KOPT-K1 (cell line): Measurements from ENCODE around the gene ZBTB11.
"Not testable (repeated sequence)": the region's sequence is repeated elsewhere in the genome, so short reads cannot be mapped to it uniquely, and the experiment has no call there.

Experiments used
- H3K27ac ChIP-seq: fragments of 200-600 bp; sonication (generic); 2 replicates; pipeline ENCODE4 v1.5.1; 2016; ENCODE audit warnings: antibody characterized with exemption, mild to moderate bottlenecking, low read depth, low read length; ENCODE audit not compliant: poor library complexity, severe bottlenecking
- H3K36me3 ChIP-seq: fragments of 200-600 bp; sonication (generic); 2 replicates; pipeline ENCODE4 v1.5.1; 2017; ENCODE audit warnings: antibody characterized with exemption, mild to moderate bottlenecking, low read length, moderate library complexity; ENCODE audit not compliant: insufficient read depth
- H3K9me3 ChIP-seq: fragments of 200-600 bp; sonication (generic); 2 replicates; pipeline ENCODE4 v1.5.1; 2017; ENCODE audit warnings: antibody characterized with exemption, low read length, mild to moderate bottlenecking; ENCODE audit not compliant: insufficient read depth, poor library complexity, severe bottlenecking

Gene ZBTB11

DNA sequence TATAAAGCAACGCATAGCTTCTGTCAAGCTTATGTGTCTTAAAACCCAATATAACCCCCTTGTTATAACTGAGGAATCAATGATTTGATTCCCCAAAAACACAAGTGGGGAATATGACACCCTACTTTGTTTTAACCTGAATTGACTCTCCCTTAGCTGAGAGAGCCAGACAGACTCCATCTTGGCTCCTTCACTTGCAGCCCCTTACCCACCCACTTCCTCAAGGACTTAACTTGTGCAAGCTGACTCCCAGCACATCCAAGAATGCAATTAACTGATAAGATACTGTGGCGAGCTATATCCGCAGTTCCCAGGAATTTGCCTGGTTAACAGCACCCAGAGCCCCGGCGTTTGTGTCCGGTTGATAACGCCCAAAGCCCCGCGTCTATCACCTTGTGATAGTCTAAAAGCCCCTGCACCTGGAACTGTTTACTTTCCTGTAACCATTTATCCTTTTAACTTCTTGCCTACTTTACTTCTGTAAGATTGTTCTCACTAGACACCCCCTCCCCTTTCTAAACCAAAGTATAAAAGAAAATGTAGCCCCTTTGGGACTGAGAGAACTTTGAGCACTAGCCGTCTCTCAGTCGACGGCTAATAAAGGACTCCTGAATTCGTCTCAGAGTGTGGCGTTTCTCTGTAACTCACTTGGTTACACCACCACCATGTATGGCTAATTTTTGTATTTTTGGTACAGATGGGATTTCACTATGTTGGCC is 35.4 kb downstream of the ZBTB11 start:
- H3K27ac ChIP-seq, H3K9me3 ChIP-seq: not testable (repeated sequence)
- H3K36me3 ChIP-seq, result 0 out of 2 replicates have a peak, but pooled peaks cover 11% of the 10 kb centered on the region

DNA sequence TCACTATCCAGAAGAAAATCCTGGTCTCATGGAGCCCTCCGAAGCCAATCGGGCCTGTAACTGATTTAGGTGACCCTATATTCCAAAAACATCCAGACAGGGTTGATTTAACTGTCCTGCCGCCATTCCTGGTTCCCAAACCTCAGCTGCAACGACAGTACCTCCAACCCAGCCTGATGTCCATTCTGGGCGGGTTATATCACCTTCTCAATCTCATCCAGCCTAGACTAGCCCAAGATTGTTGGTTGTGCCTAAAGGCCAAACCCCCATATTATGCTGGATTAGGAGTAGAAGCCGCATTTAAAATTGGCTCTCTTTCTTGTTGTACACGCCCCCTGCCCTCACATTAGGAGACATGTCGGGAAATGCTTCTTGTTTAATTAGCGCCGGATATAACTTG is 36.7 kb downstream of the ZBTB11 start:
- no peak overlapping the region for H3K27ac ChIP-seq
- no peaks in the 10 kb centered on the region for H3K9me3 ChIP-seq
- no peaks in the 10 kb centered on the region for H3K36me3 ChIP-seq

DNA sequence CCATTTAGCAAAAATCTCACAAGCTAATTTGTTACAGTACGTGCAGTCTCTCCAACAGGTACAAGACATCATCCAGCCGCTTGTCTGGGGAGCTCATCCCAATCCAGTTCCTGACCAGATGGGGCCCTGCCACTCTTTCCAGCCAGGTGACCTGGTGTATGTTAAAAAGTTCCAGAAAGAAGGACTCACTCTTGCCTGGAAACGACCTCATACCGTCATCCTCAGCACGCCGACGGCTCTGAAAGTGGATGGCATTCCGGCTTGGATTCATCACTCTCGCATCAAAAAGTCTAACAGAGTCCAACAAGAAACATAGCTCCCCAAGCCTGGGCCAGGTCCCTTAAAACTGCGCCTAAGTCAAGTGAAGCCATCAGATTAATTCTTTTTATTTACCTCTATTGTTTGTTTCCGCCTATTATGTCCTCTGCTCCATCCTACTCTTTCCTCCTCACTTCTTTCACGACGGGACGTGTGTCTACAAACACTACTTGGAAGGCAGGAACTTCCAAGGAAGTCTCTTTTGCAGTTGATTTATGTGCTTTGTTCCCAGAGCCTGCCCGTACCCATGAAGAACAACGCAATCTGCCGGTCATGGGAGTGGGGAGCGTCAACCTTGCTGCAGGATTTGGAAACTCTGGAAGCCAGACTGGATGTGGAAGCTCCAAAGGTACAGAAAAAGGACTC is 37.5 kb downstream of the ZBTB11 start:
- Histone ChIP-seq H3K27ac (no peak overlapping the region), H3K36me3 (no peaks in the 10 kb centered on the region), H3K9me3 (no peaks in the 10 kb centered on the region)

- Histone ChIP-seq H3K27ac (no peak overlapping the region), H3K36me3 (no peaks in the 10 kb centered on the region), H3K9me3 (no peaks in the 10 kb centered on the region)
Measured at GRCh38 chr3:101638261-101638745, 38.6 kb downstream of the ZBTB11 start.

DNA sequence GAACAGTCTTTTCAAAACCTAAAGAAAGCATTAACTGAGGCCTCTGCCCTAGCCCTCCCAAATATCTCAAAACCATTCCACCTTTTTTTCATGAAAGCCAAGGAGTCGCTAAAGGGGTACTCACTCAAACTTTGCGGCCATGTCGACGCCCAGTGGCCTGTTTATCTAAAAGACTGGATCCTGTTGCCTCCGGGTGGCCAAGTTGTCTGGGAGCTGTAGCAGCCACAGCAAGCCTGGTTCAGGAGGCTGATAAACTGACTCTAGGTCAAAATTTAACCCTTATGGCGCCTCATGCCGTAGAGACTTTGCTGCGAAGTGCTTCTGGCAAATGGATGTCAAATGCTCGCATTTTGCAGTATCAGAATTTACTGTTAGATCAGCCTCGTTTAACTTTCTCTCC is 39.5 kb downstream of the ZBTB11 start:
- no peak overlapping the region for H3K27ac ChIP-seq
- H3K9me3 ChIP-seq, result no peaks in the 10 kb centered on the region
- H3K36me3 ChIP-seq, result no peaks in the 10 kb centered on the region

DNA sequence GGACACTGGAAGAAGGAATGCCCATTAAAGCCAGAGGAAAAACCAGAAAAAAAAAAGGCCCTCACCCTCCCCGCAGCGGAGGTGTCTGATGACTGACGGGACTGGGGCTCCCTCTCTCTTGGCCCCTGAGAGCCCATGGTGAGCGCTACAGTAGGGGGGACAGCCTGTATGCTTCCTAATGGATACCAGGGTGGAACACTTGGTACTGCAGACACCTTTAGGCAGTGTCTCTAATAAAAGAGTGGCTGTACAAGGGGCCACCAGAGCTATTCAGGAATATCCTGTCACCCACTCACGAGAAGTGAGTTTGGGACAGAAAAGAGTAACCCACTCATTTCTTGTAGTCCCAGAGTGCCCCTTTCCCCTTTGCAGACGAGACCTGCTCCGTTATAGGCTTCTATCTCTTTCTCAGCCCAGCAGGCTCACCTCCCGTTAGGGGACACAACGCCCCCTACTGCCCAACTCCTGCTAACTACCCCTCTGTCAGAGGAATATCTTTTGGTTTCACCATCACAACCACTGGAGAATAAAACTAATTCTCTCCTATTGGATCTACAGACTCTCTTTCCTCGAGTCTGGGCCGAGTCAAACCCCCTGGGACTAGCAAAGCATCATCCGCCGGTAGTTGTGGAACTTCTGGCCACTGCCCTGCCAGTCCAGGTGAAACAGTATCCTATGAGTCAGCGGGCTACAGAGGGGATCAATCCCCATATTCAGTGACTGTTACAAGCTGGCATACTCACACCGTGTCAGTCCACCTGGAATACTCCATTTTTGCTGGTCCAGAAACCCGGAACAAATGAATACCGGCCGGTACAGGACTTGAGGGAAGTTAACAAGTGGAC is 40.8 kb downstream of the ZBTB11 start:
- H3K9me3 ChIP-seq, result no peaks in the 10 kb centered on the region
- H3K36me3 ChIP-seq, result no peaks in the 10 kb centered on the region
- no peak overlapping the region for H3K27ac ChIP-seq

GRCh38 chr3:101635345-101635744 is 41.6 kb downstream of the ZBTB11 start:
- Histone ChIP-seq H3K27ac (no peak overlapping the region), H3K9me3 (no peaks in the 10 kb centered on the region)

DNA sequence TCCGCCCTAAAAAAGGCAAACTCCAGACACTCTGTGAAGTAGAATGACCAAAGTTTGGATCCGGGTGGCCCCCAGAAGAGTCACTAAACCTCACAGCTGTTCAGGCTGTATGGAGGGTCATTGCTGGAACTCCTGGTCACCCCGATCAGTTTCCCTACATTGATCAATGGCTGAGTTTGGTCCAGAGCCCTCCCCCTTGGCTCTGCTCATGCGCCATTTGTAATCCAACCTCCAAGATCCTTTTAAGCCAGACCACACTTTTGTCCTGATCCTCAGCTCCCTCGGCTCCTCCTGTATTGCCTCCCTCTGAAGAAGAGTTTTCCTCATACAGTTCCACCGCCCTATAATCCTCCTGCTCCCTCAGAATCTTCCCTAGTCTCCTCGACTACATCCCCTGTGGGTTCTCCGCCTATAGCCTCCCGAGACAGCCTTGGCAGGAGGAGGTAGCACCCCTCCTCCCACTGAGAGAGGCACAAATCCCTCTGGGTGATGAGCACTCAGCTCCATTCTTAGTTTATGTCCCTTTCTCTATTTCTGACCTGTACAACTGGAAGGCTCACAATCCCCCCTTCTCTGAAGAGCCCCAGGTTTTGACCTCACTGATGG is 42.2 kb downstream of the ZBTB11 start:
- Histone ChIP-seq H3K36me3 (no peaks in the 10 kb centered on the region), H3K9me3 (no peaks in the 10 kb centered on the region), H3K27ac (no peak overlapping the region)

More at GRCh38 chr3:101635345-101635744, 41.6 kb downstream of the ZBTB11 start:
- H3K36me3 ChIP-seq, result no peaks in the 10 kb centered on the region

GRCh38 chr3:101633186-101633585 is 43.7 kb downstream of the ZBTB11 start:
- Histone ChIP-seq H3K9me3 (no peaks in the 10 kb centered on the region), H3K27ac (no peak overlapping the region), H3K36me3 (no peaks in the 10 kb centered on the region)

GRCh38 chr3:101632586-101632985 is 44.3 kb downstream of the ZBTB11 start:
- Histone ChIP-seq H3K36me3 (no peaks in the 10 kb centered on the region), H3K27ac (no peak overlapping the region), H3K9me3 (no peaks in the 10 kb centered on the region)

GRCh38 chr3:101631959-101632358 is 45.0 kb downstream of the ZBTB11 start:
- not testable (repeated sequence) for H3K9me3 ChIP-seq, H3K36me3 ChIP-seq, H3K27ac ChIP-seq

GRCh38 chr3:101631098-101631796 is 45.7 kb downstream of the ZBTB11 start:
- Histone ChIP-seq H3K27ac (no peak overlapping the region), H3K9me3 (no peaks in the 10 kb centered on the region), H3K36me3 (no peaks in the 10 kb centered on the region)

- no peak overlapping the region for H3K27ac ChIP-seq
- peaks cover 10% of the 10 kb centered on the region for H3K9me3 ChIP-seq
- H3K36me3 ChIP-seq, result no peaks in the 10 kb centered on the region
Measured at GRCh38 chr3:101629219-101629618, 47.7 kb downstream of the ZBTB11 start.

- no peaks in the 10 kb centered on the region for H3K36me3 ChIP-seq
- no peak overlapping the region for H3K27ac ChIP-seq
- peaks cover 10% of the 10 kb centered on the region for H3K9me3 ChIP-seq
Measured at GRCh38 chr3:101625879-101626278, 51.1 kb downstream of the ZBTB11 start.
